Cardiac septum (tissue), 1 donor: ENCODE data around the gene CHST7. TPM values are rescaled to one million over a fixed set of nuclear protein-coding genes. Genes with fewer than 3 reads are reported as not detected.

Experiments used
- DNase-seq: peaks from one replicate; pipeline ENCODE4 v3.0.0-alpha.2; 2020; ENCODE audit warnings: low spot score
- intact Hi-C: fragments of 100-400 bp; cut with DNase I; formaldehyde crosslinking; loops from one replicate; pipeline ENCODE4 v1.14.0; 2022
- total RNA-seq: library from RNA; stranded (reverse); fragmentation: NEBNext Ultra II Directional; extraction: Animal tissue kit (Norgen Biotek cat#: 25700); gene quantifications from one replicate; pipeline ENCODE4 v1.2.1, GENCODE V29; 2021
- donor health status: DM: no; HTN: no; CAD: no.

CHST7 gene
- total RNA-seq, 1 donor from 2014 or later: 3.5 TPM

DNA sequence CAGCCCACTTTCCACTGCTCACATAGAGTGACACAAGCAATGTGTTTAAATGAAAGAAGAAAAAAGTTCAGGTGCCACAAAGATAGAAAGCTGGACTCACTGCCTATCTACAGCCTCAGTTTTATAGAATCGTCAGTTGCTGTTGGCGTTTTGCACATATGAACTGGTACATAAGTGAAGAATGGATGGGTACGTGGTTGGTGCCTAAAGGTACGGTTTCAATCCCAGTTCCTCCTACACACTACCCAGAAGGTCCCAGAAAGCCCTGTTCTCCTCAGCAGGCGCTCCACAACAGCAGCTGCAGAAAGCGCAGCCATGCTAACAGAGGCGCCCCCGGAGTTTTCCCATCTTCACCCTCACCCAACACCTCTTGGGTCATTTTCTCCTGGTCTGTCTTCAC is 23.6 kb downstream of the CHST7 start:
- intact Hi-C loops: no loop called here

DNA sequence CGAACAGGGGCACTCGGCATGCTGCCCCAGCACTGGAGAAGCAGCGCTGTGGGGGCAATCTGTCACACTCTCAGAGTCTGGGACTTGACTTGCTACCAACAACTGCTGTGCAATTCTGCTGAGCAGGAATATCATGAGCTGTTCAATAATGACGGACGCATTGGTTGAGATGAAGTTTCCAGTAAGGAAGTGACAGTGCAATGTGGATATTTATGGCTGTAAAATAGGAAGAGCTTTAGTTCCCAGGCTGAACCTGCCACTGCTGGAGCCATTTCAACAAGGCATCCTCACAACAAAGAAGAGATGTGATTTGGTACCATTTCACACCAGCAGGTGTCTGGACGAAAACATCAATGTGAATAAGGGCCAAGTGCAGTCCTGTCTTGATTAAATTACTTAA is 24.2 kb downstream of the CHST7 start:
- DNase-seq: no peak
- intact Hi-C loops: no loop called here

More for the DNA sequence above, 23.6 kb downstream of the CHST7 start:
- no peak for DNase-seq

DNA sequence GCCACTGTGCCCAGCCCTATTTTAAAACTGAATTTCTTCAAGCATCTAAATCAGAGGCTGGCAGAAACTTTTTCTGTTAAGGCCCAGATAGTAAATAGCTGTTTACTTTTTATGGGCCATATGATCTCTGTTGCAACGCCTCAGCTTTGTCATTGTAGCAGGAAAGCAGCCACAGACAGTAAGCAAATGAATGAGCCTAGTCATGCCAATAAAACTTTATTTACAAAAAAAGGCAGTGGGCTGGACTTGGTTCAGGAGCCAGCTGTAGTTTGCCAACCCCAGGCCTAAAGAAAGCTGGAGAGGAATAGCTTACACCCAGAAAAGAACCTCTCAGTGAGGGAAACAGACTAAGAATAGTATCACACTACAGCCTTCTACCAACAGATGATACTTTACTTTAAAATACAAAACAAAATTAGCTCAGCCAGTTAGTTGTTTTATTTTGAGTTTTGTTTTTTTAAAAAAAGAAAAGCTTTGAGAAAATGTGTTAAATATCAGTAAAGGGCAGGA is 25.5 kb downstream of the CHST7 start:
- intact Hi-C loops: no loop called here
- no peak for DNase-seq

DNA sequence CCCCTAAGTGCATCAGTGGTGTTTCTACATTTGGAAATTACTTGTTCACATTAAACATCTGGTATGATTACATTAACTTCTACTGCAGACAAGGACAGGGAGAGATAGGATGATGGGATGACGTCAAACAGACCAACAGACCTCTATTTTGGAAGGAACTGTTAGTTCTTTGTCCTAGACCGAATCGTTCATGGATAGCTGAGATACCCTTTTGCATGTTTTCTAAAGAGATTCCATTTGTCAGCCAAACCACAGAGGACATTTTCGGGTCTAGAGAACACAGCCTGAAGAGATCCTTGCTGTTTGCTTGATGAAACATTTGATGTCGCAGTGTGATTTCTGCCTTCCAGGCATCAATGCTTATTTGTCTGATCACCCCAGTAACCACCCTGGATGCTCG is 27.7 kb downstream of the CHST7 start:
- intact Hi-C loops: no loop called here
- DNase-seq: no peak

DNA sequence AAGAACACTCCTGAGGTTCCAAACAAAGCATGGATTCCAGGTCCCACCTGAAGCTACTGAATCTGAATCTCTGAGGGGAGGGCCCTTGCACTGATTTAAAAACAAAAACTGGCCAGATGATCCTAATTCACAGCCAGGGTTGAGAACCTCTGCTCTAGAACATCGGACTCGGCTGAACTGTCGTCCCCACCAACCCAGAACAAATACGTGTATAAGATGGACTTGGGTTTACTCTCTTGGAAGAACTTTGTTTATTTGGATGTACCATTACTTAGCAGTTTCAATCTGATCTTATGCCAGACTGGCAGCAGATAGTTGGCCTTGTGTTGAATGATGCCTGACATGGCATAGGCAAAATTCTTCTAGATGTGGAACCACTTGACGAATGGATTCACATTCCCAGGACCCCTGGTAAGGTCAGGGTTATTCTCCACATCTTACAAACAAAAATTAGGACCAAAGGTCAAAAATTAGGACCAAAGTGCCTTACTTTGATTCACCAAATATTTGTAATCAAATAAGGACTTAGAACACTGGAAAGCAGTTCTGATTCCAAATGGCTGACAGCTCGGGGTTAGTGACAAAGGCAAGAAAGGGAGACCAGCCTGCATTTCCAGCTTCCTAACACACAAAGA is 29.0 kb downstream of the CHST7 start:
- DNase-seq: no peak
- intact Hi-C loops: no loop called here

DNA sequence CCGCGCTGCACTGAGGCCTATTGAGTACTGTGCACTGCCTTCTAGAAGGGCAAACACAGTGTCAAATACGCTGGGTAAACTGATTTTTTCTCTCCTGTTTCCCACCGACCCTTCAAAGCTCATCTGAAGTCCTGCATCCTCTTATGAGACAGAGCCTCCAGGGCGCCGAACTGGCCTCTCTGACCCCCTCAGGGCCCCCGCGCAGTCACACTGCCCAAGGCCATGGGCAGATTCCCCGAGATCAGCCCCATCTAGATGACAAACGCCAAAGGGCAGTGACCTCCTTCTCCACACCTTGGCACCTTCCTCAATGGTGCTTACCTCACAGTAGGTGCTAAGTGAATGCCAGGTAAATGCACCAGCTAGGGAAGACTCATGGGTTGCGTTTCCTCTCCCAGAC is 34.4 kb downstream of the CHST7 start:
- DNase-seq: no peak
- intact Hi-C loops: no loop called here

DNA sequence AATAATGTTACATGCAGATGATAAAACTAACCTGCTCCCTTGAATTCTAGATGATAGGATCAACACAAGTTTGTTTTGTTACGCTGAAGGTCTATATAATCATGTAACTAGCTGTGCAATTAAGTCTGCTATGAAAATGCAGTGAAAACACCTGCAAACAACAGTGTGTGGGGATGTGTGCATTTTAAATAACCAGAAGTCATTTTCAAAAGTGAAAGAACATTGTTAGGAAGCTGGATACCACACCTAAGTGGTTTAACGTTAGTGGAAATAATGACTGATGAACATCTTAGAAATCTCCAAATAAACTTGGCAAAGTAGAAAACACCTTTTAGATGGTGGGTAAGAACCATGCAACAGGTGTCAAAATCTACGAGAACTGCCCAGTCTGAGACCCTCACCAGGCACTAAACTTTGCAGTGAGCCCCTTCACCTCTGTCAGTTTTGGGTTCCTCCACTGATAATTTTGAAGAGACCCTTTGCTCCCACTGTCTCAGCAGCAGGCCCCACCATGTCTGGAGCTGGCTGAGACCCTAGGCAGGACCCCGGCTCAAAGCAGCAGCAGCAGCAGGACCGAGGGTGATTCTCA is 36.6 kb downstream of the CHST7 start:
- no peak for DNase-seq
- intact Hi-C loops: no loop called here

DNA sequence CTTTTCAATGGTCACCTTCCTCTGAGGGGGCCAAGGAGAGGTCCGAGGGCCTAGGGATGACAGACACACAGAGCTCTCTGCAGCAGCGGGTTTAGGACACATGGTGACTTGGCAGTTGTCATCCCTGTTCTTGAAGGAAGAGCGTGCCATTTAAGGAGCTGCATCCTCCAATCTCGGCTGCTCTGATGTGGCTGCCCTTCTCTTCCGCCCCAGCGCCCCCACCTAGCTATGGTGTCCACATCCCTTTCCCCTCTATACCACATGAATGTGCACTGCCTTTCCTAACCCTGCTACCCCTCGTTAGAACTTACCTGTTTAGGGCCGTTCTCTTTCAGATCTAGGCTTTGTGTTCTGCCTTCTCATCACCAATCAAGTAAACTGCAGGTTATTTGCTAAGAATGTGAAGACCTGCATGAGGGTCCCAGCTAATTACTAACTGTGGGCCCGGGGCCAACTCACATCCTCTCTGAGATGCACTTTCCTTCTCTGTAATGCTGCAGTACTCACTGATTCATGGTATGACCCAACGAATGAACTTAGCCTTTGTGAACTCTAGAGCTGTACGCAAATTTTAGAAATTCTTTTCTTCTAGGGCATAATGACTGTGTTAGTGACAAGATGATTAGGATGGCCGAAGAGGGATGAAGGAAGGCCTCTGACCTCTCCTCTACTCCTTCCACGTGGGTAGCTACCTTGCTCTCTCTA is 38.2 kb downstream of the CHST7 start:
- intact Hi-C loops: no loop called here

DNA sequence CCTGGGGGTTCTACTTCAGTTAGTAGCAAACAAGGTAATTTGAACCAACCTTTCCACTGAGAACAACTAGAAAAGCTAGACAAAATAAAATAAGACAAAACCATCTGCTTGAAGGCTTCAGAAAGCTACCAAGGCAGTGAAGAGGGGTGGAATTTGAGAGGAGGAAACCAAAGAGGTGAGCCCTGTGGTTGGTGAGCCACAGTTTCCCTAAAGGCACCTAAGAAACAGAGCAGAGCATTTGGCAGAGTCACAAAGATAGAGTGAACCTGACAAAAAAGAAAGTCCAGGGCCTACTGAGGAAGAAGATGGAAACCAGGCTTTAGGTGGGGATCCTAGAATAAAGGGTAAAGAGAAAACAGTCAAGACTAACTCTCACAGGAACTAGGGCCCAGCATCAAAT is 44.3 kb downstream of the CHST7 start:
- DNase-seq: no peak
- intact Hi-C loops: no loop called here

More for the DNA sequence above, 38.2 kb downstream of the CHST7 start:
- no peak for DNase-seq

DNA sequence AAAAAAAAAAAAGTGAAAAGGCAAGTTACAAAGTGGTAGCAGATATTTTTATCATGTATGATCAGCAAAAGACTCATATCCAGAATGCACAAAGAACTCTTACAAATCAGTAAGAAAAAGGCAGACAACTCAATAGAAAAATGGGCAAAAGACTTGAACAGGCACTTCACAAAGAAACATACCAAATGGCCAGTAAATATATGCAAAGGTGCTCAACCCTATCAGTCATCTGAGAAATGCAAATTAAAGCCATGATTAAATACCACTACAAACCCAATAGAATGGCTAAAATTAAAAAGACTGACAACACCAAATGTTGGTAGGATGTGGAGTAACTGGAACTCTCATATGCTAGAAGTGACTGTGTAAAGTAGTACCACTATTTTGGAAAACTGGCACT is 45.4 kb downstream of the CHST7 start:
- intact Hi-C loops: no loop called here
- DNase-seq: no peak

DNA sequence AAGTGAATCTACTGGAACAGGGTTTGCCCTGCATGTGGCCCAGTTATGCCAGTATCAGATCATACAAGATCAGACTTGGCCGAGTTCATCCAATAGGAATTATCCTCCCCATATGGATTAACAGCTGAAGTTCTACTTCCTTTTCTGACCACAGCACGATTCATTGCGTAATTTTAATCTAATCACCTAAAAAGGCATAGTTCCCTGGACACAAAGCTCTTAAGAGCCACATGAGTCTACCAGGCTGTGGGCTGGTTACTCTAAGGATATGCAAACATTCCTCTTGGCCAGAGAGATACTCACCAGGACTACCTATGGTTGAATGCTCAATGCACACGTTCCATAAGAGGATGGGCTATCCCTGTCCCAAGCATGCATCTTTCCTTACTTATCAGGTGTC is 46.9 kb downstream of the CHST7 start:
- no peak for DNase-seq
- intact Hi-C loops: no loop called here

DNA sequence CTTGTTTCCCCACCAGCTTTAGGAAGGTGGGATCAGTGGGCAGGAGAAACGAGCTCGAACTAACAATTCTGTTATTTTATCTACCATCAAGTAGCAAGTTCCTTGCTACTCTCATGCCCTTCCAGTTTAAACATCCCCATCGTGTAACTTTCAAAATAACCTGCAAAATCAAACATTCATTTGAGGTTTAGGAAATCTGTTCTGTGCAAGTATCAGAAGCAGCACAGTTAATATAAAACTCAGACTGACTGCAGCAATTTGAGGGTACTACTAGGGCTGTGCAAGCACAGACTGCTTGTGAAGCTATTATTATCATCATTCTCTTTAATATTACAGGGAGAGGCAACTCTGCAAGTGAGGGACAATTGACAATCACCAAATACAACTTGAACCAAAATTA is 48.0 kb downstream of the CHST7 start:
- intact Hi-C loops: no loop called here
- no peak for DNase-seq

DNA sequence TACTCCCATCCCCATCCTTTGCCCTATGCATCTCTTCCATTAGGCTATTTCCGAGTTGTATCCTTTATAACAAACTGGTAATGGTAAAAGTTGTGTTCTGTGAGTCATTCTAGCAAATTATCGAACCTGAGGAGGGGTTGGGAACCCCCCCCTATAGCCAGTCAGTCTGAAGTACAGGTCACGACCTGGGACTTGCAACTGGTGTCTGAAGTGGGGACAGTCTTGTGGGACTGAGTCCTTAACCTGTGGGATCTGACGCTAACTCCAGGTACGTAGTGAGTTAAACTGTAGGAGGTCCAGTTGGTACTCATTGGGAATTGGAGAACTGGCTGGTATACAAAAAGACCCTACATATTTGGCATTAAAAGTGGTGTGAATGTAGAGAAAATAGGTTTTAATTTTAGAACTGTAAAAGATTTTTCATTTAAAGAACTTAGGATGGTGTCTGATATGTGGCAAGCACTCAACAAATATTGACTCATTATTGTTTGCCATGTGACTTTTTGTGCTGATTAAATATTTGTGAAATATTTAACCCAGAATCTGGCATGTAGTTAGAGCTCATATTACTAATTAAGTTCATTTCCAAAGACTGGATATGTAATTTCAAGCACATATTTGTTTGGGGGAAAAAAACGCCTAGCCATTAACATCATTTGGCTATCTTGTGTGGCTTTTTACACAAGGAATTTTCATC is 50.7 kb downstream of the CHST7 start:
- DNase-seq: no peak
- intact Hi-C loops: no loop called here

DNA sequence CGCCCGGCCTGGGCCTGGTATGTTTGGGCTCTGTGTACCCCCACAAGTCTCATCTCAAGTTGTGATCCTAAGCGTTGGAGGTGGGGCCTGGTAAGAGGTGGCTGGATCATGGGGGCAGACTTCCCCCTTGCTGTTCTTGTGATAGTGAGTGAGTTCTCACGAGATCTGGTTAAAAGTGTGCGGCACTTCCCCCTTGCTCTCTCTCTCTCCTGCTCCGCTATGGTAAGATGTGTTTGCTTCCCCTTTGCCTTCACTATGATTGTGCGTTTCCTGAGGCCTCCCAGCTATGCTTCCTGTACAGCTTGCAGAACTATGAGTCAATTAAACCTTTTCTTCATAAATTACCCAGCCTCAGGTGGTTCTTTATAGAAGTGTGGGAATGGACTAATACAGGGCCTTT is 53.0 kb downstream of the CHST7 start:
- intact Hi-C loops: no loop called here
- DNase-seq: no peak

DNA sequence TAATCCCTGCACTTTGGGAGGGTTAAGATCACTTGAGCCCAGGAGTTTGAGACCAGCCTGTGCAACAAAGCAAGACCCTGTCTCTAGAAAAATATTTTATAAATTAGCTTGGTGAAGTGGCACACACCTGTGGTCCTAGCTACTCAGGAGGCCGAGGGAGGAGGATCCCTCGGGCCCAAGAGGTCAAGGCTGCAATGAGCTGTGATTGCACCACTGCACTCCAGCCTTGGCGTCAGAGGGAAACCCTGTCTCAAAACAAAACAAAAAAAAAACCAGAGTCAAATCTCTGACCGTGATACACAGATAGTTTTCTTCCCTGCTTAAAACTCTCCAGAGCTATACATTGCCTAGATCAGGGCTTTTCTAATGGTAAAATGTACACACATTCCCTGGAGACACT is 53.5 kb downstream of the CHST7 start:
- intact Hi-C loops: no loop called here
- DNase-seq: no peak

DNA sequence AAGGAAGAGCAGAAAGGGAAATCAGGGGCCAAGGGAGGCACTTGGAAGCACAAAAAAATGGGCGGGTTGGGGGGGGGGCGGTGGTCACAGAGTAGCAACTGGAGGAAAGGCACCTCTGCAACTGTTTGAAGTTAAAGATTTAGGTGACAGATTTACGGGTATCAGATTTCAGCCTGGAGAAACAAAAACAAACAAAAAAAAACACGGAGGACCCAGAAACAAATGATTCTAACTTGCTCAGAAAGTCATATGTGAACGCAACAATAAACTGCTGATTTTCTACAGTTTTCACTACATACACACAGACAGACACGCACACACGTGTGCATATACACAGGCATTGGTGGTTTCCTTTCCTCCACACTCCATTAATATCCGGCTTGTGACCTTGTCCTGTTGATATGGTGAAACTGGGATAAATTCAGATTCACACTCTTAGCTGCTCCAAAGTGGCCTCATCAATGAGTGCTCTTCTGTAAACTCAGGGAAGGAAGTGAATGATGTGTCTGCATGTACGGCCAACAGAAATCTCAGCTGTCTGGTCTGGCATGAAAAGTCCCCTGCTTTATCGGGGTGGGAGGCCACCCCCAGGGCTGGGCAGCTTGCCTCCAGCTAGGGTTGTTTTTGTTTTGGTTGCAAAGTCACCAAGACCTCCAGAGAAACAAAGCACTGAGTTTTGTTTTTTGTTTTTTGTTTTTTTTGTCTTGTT is 54.3 kb downstream of the CHST7 start:
- no peak for DNase-seq
- intact Hi-C loops: no loop called here

DNA sequence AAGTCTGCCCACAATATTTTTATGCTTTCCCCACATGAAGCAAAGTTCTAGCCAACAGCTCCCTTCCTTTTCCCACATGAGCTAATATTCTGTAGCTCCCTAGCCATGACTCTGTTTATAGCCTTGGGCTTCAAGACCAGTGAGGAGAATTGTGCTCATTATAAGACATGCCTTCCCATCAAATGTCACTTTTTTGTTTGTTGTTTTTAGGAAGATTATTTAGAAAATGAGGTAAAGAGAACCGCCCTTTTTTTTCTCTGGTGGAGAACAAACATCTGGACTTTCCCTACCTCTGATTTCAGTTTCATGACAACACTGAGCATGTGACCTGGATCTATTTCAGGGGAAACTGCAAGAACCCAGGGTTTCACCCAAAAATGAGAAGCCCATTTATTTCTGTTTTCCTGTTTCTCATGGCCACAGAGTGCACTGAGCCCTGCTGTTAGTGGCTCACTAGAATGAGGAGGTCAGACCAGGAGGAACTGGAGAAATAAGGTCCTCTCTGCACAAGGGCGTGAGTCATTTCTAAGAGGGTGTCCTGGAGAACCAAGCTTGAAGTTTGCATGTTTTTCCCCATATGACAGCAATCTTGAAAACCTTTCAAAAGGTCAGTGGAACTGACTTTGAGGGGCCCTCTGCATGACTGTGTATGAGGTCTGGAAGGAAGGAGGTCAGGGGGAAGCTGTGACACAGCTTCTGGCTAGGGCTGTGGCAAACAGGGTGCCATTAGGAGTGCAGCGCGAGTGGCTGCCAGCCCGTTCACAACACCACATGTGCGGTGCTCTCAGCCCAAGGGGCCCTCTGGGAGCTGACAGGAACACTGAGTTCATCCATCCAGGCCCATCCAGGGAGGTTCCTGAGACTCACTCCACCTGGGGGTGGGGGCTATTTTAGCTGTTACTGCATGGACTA is 55.2 kb downstream of the CHST7 start:
- intact Hi-C loops: no loop called here
- no peak for DNase-seq

DNA sequence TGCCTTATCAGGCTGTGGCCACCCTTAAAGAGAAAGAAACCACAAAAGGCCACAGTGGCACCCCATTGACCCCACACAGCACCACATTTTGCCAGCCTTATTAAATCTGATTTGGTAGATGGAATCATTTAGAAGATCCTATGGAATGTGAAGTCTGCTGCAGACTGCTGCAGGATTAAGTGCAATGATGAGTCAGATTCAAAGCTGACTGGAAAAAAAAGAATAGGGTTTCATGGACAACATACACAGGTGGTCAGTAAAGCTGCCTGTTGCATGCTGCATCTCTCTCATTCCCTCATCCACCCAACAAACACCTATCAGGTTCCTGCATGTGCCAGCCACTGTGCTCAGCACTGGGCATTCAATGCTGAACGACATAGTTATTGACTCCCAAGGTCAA is 56.6 kb downstream of the CHST7 start:
- no peak for DNase-seq
- intact Hi-C loops: no loop called here

DNA sequence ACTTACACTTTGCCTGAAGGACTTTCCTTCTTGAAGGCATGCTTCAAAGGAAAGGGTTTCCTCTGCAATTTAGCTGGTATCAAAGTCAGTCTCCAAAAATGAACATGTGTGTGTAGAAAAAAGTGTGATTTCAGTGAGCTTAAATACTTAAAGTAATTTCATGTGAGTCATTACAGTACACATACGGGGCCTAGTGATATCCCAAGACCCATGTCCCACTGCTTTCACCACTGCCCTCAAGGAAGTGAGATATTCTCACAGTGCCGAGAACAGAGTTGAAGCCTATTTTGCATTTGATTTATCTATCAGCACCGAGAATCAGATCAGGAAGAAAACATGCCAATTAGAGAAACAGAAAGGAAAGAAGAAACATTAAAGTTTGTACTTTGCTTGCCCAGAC is 61.0 kb downstream of the CHST7 start:
- intact Hi-C loops: no loop called here
- DNase-seq: no peak
